ENCODE measurements around the gene CHMP5.

DNA sequence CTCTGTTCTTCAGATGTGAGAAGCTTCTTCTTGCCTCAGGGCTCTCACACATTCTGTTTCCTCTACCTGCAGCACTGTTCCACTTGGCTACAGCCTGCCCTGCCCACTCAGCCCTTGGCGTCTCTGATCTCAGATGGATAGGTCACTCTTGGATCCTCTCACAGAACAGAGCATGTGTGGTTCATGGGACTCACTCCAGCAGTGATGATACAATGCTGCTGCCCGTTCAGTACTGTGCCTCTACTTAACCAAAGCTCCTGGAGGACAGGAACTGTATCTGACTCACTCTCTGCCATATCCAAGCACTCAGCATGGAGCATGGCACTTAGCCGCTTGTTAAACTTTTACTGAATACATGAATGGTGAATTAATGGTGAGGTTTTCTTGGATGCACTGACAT is 28.3 kb upstream of the CHMP5 start:
- no peak for TF ChIP-seq CTCF (IDR thresholded peaks at IDR 0.05)
- TF ChIP-seq ZFX (IDR thresholded peaks at IDR 0.05; ENCODE audit: borderline replicate concordance) = no peak
